ENCODE results near the gene MAN1A2. TPM values are rescaled to one million over a fixed set of nuclear protein-coding genes. Genes with fewer than 3 reads are reported as not detected.

The MAN1A2 gene
- total RNA-seq, 6 experiments from 2014 or later = 38.0 to 45.1 (median 40.7) TPM

- Mint-ChIP-seq H3K36me3 (ENCODE audit: low read depth) (no peaks in the 10 kb centered on the region), H3K27me3 (ENCODE audit: insufficient read depth) (peaks cover 6% of the 10 kb centered on the region), H3K4me1 (ENCODE audit: low read depth) (no peaks in the 10 kb centered on the region), H3K4me3 (no peak overlapping the region), H3K9me3 (0 out of 2 replicates have a peak, but pooled peaks cover 4% of the 10 kb centered on the region), H3K27ac (no peak overlapping the region)
- no peak for DNase-seq
- no peak for TF ChIP-seq CTCF (IDR thresholded peaks at IDR 0.05)
Measured at GRCh38 chr1:117359561-117360289, 7.5 kb upstream of the MAN1A2 start.

- no peaks in the 10 kb centered on the region for H3K9me3 Mint-ChIP-seq
- no peak for TF ChIP-seq CTCF (IDR thresholded peaks at IDR 0.05)
- H3K4me3 Mint-ChIP-seq = no peak overlapping the region
- peaks cover 11% of the 10 kb centered on the region for H3K4me1 Mint-ChIP-seq (ENCODE audit: low read depth)
- no peak overlapping the region for H3K27ac Mint-ChIP-seq
- H3K27me3 Mint-ChIP-seq (ENCODE audit: insufficient read depth) = peaks cover 2% of the 10 kb centered on the region
- H3K36me3 Mint-ChIP-seq (ENCODE audit: low read depth) = no peaks in the 10 kb centered on the region
- no peak for DNase-seq
Measured at GRCh38 chr1:117362986-117363385, 4.3 kb upstream of the MAN1A2 start.

- H3K4me3 Mint-ChIP-seq = no peak overlapping the region
- DNase-seq = no peak
- H3K27me3 Mint-ChIP-seq (ENCODE audit: insufficient read depth) = peaks cover 2% of the 10 kb centered on the region
- H3K36me3 Mint-ChIP-seq (ENCODE audit: low read depth) = no peaks in the 10 kb centered on the region
- no peak for TF ChIP-seq CTCF (IDR thresholded peaks at IDR 0.05)
- H3K4me1 Mint-ChIP-seq (ENCODE audit: low read depth) = peaks cover 12% of the 10 kb centered on the region
- H3K9me3 Mint-ChIP-seq = no peaks in the 10 kb centered on the region
- H3K27ac Mint-ChIP-seq = no peak overlapping the region
Measured at GRCh38 chr1:117363571-117364048, 3.6 kb upstream of the MAN1A2 start.

GRCh38 chr1:117364240-117364639 lies 3.0 kb upstream of the MAN1A2 start:
- no peaks in the 10 kb centered on the region for H3K9me3 Mint-ChIP-seq
- TF ChIP-seq CTCF (IDR thresholded peaks at IDR 0.05) = no peak
- peaks cover 17% of the 10 kb centered on the region for H3K4me1 Mint-ChIP-seq (ENCODE audit: low read depth)
- H3K27ac Mint-ChIP-seq = no peak overlapping the region
- no peak overlapping the region for H3K4me3 Mint-ChIP-seq
- no peaks in the 10 kb centered on the region for H3K36me3 Mint-ChIP-seq (ENCODE audit: low read depth)
- no peak for DNase-seq
- peaks cover 2% of the 10 kb centered on the region; the same call in 1 of the 2 replicates for H3K27me3 Mint-ChIP-seq (ENCODE audit: insufficient read depth)

- Mint-ChIP-seq H3K4me1 (ENCODE audit: low read depth) (peaks cover 28% of the 10 kb centered on the region), H3K27me3 (ENCODE audit: insufficient read depth) (peaks cover 2% of the 10 kb centered on the region; the same call in 1 of the 2 replicates), H3K27ac (peak overlapping the region; percentile 94), H3K36me3 (ENCODE audit: low read depth) (no peaks in the 10 kb centered on the region), H3K4me3 (peak overlapping the region; percentile 95), H3K9me3 (no peaks in the 10 kb centered on the region)
- TF ChIP-seq CTCF (IDR thresholded peaks at IDR 0.05) = no peak
- DNase-seq = peak; percentile 47
Measured at GRCh38 chr1:117365350-117366176, 1.7 kb upstream of the MAN1A2 start.
